ENCODE measurements around the gene B4GALNT2.
"Not testable (repeated sequence)": the region's sequence is repeated elsewhere in the genome, so short reads cannot be mapped to it uniquely, and the experiment has no call there.

DNA sequence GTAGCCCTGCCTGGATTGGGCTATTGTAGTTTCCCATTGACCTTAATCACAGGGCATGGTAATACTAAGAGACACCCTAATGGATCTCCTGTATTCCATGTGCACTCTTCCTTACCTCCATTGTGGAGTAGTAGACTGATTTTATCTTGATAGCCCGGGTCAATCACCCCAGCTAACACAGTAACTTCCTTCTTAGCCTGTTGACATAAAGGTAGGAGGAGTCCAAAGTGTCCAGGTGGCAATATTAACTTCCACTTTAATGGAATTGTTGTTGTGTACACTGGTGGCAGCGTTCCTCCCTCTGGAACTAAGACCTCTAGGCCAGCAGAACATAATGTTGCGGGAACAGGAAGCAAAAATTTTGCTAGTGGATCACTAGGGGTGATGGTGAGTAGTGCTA lies 13.1 kb downstream of the B4GALNT2 start:
- TF ChIP-seq, protein P1, sequence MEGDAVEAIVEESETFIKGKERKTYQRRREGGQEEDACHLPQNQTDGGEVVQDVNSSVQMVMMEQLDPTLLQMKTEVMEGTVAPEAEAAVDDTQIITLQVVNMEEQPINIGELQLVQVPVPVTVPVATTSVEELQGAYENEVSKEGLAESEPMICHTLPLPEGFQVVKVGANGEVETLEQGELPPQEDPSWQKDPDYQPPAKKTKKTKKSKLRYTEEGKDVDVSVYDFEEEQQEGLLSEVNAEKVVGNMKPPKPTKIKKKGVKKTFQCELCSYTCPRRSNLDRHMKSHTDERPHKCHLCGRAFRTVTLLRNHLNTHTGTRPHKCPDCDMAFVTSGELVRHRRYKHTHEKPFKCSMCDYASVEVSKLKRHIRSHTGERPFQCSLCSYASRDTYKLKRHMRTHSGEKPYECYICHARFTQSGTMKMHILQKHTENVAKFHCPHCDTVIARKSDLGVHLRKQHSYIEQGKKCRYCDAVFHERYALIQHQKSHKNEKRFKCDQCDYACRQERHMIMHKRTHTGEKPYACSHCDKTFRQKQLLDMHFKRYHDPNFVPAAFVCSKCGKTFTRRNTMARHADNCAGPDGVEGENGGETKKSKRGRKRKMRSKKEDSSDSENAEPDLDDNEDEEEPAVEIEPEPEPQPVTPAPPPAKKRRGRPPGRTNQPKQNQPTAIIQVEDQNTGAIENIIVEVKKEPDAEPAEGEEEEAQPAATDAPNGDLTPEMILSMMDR (IDR thresholded peaks at IDR 0.05; ENCODE audit: insufficient read depth, low read length) = not testable (repeated sequence)
- TF ChIP-seq POLR2AphosphoS5 (IDR thresholded peaks at IDR 0.05; ENCODE audit: low read depth) = not testable (repeated sequence)
